HG02938 (cell line): ENCODE data around the gene ORMDL3.
"Not testable (repeated sequence)": the region's sequence is repeated elsewhere in the genome, so short reads cannot be mapped to it uniquely, and the experiment has no call there.

ENCODE experiments used
- ATAC-seq: cut with Tn5 transposase; IDR thresholded peaks from one replicate; pipeline ENCODE4 v1.9.1; 2021; ENCODE audit warnings: mild to moderate bottlenecking, moderate library complexity; ENCODE audit not compliant: unreplicated experiment

The ORMDL3 gene

DNA sequence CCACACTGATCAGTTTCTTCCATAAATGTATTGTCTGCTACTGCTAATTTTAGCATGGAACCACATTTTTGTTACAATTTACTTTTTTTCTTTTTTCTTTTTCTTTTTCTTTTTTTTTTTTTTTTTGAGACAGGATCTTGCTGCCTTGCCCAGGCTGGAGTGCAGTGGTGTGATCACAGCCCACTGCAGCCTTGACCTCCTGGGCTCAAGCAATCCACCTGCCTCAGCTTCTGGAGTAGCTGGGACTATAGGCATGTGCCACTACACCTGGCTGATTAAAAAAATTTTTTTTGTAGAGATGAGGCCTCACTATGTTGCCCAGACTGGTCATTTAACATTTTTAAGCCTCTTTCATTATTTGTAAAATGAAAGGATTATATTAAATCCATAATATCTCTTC is 40.3 kb downstream of the ORMDL3 start:
- ATAC-seq, result no peak

DNA sequence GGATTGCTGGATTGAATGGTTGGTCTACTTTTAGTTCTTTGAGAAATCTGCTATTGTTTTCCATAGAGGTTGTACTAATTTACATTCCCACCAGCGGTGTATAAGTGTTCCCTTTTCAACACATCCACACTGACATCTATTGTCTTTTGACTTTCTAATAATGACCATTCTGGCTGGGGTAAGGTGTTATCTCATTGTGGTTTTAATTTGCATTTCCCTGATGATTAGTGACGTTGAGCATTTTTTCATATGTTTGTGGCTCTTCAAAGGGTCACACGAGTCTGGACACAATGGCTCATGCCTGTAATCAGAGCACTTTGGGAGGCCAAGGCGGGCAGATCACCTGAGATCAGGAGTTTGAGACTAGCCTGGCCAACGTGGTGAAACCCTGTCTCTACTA is 41.3 kb downstream of the ORMDL3 start:
- ATAC-seq, result not testable (repeated sequence)

DNA sequence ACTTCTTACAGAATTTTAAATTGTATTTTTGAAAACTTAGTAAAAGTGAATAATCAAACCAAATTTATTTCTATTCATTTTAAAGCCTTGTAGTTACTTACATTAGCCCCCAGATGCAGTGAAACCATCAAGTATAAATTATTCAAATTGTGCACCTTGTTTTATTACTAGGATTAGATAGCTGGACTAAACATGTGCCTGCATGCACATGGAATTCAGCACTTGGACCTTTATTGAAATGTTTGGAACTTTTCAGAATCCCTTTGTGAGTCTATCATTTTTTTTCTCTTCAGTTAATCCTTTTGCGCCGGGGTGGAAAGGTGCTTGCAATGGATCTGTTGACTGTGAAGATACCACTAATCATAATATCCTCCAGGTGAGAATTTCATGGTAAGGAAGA is 54.6 kb downstream of the ORMDL3 start:
- no peak for ATAC-seq

DNA sequence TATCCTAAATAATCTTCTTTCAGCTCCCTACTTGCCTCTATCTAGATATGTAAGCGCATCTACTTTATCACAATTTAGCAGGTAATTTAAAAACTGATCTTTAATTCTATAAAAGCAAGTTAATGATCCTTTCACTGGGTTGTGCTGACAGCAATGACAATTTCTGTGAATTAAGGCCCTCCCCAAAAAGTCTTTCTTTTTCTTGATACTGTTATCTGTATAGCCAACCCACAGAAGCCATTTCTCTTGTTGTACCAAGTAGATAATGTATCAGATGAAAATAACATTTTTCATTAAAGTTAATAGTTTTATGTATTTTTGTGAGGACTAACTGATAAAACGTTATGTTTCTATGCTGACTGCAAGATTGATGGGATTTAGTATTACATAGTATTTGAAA is 55.6 kb downstream of the ORMDL3 start:
- no peak for ATAC-seq
